HUDEP-2 (cell line): Measurements from ENCODE around the gene ADRA2B.
A peak's percentile ranks its signal among the peaks of the same experiment; 100 is the strongest.

Experiments used
- DNase-seq, 76 experiments: peaks; one replicate each; lab custom pipeline; 2025; ENCODE audit not compliant: unreplicated experiment in 76 of 76; lab: John Stamatoyannopoulos, UW

Gene ADRA2B

GRCh38 chr2:96119389-96119751 is 3.0 kb upstream of the ADRA2B start:
- DNase-seq: no peak

GRCh38 chr2:96118698-96119388 is 2.5 kb upstream of the ADRA2B start:
- no peak for DNase-seq

GRCh38 chr2:96117701-96118588 is 1.6 kb upstream of the ADRA2B start:
- DNase-seq: no peak

- DNase-seq: peak in 26 of 76 experiments; percentile 1 to 55 (median 22)
These were observed 635 bp upstream of the ADRA2B start for GRCh38 chr2:96116879-96117533.

- DNase-seq: no peak
These were observed 544 bp downstream of the ADRA2B start for GRCh38 chr2:96115631-96116423.

GRCh38 chr2:96114903-96115581 is 1.3 kb downstream of the ADRA2B start:
- no peak for DNase-seq

GRCh38 chr2:96114546-96114902 is 1.8 kb downstream of the ADRA2B start:
- no peak for DNase-seq

GRCh38 chr2:96113951-96114350 is 2.4 kb downstream of the ADRA2B start:
- DNase-seq: no peak

- DNase-seq: peak in 2 of 76 experiments; percentile 9 to 13
These were observed 3.0 kb downstream of the ADRA2B start for GRCh38 chr2:96113367-96113677.

GRCh38 chr2:96112501-96113366 is 3.6 kb downstream of the ADRA2B start:
- DNase-seq: no peak

- no peak for DNase-seq
These were observed 4.4 kb downstream of the ADRA2B start for GRCh38 chr2:96111823-96112500.

- no peak for DNase-seq
These were observed 5.1 kb downstream of the ADRA2B start for GRCh38 chr2:96111257-96111640.

- no peak for DNase-seq
These were observed 5.6 kb downstream of the ADRA2B start for GRCh38 chr2:96110621-96111256.

- no peak for DNase-seq
These were observed 6.3 kb downstream of the ADRA2B start for GRCh38 chr2:96109931-96110511.

GRCh38 chr2:96109361-96109680 is 7.0 kb downstream of the ADRA2B start:
- no peak for DNase-seq

- DNase-seq: no peak
These were observed 7.6 kb downstream of the ADRA2B start for GRCh38 chr2:96108541-96109360.

- no peak for DNase-seq
These were observed 8.2 kb downstream of the ADRA2B start for GRCh38 chr2:96108151-96108540.

GRCh38 chr2:96107708-96108065 is 8.7 kb downstream of the ADRA2B start:
- no peak for DNase-seq
